H1 (cell line): Measurements from ENCODE around the gene TTC33.

ENCODE experiments used
- CTCF ChIP-seq, 3 experiments: IDR thresholded peaks; 1 replicate in 2 of 3; 2 replicates in 1 of 3; pipeline versions ENCODE4 v1.5.1 to v1.6.1; 2011; ENCODE audit warnings: low read length in 3 of 3, mild to moderate bottlenecking in 3 of 3, inconsistent platforms in 2 of 3, low read depth in 1 of 3, moderate library complexity in 1 of 3; ENCODE audit not compliant: insufficient read depth in 1 of 3; ENCODE audit errors: control extremely low read depth in 1 of 3
- MAX ChIP-seq: IDR thresholded peaks from 2 replicates; pipeline ENCODE4 v1.6.1; 2012; ENCODE audit warnings: inconsistent platforms
- POLR2A ChIP-seq, 2 experiments: IDR thresholded peaks; 1 replicate in 1 of 2; 2 replicates in 1 of 2; pipeline ENCODE4 v1.6.1; 2011; ENCODE audit warnings: low read depth in 2 of 2, low read length in 2 of 2, mild to moderate bottlenecking in 2 of 2; ENCODE audit errors: control extremely low read depth in 1 of 2

GRCh38 chr5:40503439-40503838 is 252.3 kb downstream of the TTC33 start:
- TF ChIP-seq CTCF (IDR thresholded peaks at IDR 0.05; ENCODE audit: control extremely low read depth in 1 of 3, insufficient read depth in 1 of 3, low read depth in 1 of 3, low read length in 3 of 3) (no peak), MAX (no peak), POLR2A (IDR thresholded peaks at IDR 0.05; ENCODE audit: control extremely low read depth in 1 of 2, low read depth in 2 of 2, low read length in 2 of 2) (no peak)
